Measurements from ENCODE around the gene NHERF2. TPM values are rescaled to one million over a fixed set of nuclear protein-coding genes. Genes with fewer than 3 reads are reported as not detected.
"Not testable (repeated sequence)": the region's sequence is repeated elsewhere in the genome, so short reads cannot be mapped to it uniquely, and the experiment has no call there.

NHERF2 gene
- total and polyA plus RNA-seq, 7 donors = 61.6 to 156 (median 86.8) TPM

DNA sequence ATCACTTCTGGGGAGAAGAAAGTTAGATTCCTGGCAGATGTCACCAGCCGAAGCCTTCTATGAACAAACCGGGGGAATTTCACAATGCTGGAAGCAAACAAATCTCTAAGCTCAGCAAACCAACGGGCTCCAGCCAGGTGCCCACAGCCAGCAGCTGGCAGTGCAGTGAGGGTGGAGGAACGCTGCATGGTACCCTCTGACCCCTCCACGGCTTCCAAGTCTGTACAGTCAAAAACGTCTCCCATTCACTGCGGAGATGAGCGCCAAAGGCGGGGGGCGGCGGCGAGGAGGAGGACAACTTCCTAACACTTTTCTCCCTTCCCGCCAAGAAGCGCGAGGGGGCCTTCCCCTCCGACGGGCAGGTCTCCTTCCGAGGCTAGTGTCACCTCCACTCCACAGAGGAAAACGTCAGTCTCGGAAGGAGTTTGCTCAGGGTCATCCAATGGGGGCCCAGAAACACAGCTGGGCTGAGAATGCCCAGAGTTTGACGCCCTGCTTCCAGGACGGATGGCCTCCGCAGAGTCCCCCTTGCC is 18.0 kb upstream of the NHERF2 start:
- DNase-seq (peak in 1 of 2 donors; percentile 60), ATAC-seq (no peak)
- Histone ChIP-seq H3K4me1 (peaks cover 54% of the 10 kb centered on the region), H3K9me3 (no peaks in the 10 kb centered on the region), H3K36me3 (ENCODE audit: insufficient read depth in 1 of 2, low read depth in 1 of 2) (peaks cover 0 to 13% of the 10 kb centered on the region in 2 donors), H3K27ac (peak overlapping the region; percentile 98), H3K4me3 (peak overlapping the region; percentile 98), H3K27me3 (ENCODE audit: insufficient read depth in 3 of 3, low read length in 2 of 3) (no peaks in the 10 kb centered on the region)
- TF ChIP-seq, protein P1, sequence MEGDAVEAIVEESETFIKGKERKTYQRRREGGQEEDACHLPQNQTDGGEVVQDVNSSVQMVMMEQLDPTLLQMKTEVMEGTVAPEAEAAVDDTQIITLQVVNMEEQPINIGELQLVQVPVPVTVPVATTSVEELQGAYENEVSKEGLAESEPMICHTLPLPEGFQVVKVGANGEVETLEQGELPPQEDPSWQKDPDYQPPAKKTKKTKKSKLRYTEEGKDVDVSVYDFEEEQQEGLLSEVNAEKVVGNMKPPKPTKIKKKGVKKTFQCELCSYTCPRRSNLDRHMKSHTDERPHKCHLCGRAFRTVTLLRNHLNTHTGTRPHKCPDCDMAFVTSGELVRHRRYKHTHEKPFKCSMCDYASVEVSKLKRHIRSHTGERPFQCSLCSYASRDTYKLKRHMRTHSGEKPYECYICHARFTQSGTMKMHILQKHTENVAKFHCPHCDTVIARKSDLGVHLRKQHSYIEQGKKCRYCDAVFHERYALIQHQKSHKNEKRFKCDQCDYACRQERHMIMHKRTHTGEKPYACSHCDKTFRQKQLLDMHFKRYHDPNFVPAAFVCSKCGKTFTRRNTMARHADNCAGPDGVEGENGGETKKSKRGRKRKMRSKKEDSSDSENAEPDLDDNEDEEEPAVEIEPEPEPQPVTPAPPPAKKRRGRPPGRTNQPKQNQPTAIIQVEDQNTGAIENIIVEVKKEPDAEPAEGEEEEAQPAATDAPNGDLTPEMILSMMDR (IDR thresholded peaks at IDR 0.05) = no peak
- WGBS, 3 donors = 4 to 10% (median 5%) methylated on average over 23 of the region's 23 CpGs
- intact Hi-C loops (cut with DNase I) = no loop called here

DNA sequence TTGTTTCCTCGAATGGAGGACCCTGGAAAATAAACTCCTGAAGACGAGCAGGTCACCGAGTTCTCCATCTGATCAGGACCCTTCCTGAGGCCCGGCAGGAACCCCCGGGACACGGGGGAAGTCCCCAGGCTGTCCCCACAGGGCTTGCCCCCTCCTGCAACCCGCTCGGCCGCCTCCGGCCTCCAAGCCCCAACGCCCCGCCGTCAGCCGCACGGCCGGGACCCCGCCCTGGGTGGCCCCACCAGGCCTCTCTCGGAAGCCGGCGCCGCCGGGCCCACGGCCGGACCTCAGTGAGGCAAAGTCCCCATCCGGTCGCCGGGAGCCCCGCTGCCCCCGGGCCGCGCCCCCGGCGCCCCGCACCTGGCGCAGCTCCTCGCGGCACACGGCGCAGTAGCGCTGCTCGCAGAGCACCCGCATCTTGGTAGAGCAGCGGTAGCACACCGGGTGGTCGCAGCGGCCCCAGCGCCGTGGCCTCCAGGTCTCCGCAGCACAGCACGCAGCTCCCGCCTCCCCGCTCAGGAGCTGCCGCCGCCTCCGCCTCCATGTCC is 17.5 kb upstream of the NHERF2 start:
- TF ChIP-seq, protein P1 (IDR thresholded peaks at IDR 0.05) = no peak
- DNase-seq (peak in 1 of 2 donors; percentile 58), ATAC-seq (peak; percentile 1 to 4 (median 2))
- WGBS, 3 donors = 0 to 1% (median 0%) methylated on average over 31 to 55 of the region's 55 CpGs
- Histone ChIP-seq H3K36me3 (ENCODE audit: insufficient read depth in 1 of 2, low read depth in 1 of 2) (peaks cover 0 to 13% of the 10 kb centered on the region in 2 donors), H3K4me3 (peak overlapping the region; percentile 98), H3K9me3 (no peaks in the 10 kb centered on the region), H3K27ac (peak overlapping the region; percentile 98), H3K4me1 (peaks cover 49% of the 10 kb centered on the region), H3K27me3 (ENCODE audit: insufficient read depth in 3 of 3, low read length in 2 of 3) (no peaks in the 10 kb centered on the region)
- intact Hi-C loops (cut with DNase I) = no loop called here

DNA sequence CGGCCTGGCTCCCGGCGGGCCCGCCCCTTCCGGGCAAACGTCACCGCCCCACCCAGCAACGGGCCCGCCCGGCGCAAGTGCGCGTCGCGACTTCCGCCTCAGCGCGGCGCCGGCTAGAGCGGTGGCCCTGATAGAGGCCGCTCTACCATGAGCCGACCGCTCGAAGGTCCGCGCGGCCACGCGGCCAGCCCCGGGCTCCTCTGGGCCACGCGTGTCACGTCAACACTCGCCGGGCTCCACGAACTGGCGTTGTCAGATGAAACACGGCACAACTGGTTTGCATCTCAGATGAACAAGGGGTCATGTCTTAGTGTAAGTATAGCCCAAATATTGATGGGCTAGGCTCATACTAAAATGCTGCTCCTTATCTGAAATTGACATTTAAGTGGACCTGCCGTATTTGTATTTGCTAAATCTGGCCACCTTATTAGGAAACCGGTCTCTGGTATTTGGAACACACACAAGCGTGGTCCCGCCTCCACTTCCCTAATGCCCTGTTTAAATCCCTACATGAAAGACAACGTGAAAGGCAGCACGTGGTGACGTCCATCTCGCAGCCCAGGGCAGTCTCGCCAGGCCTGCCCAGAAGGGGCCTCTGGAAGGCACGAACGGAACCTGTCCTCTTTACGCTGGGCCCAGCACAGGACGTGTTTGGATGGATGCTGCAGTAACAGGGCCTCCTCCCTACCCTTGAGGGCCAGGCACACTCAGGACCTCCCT is 16.8 kb upstream of the NHERF2 start, which contains the start of gene ZNF598:
TSS of gene ZNF598 (minus strand) at position 31 of the 720 bp plus-strand sequence.
- H3K4me3 ChIP-seq = peak within 1 kb of the TSS; percentile 98
- H3K36me3 ChIP-seq (ENCODE audit: insufficient read depth in 1 of 2, low read depth in 1 of 2) = peaks cover 0 to 13% of the 10 kb centered on the region in 2 donors
- peaks cover 42% of the 10 kb centered on the region for H3K4me1 ChIP-seq
- no peaks in the 10 kb centered on the region for H3K27me3 ChIP-seq (ENCODE audit: insufficient read depth in 3 of 3, low read length in 2 of 3)
- peak; percentile 88 to 93 for DNase-seq
- TF ChIP-seq, protein P1 (IDR thresholded peaks at IDR 0.05) = peak; percentile 5
- peak; percentile 93 to 96 (median 94) for ATAC-seq
- 1 to 2% (median 1%) methylated on average over 52 of the region's 52 CpGs for WGBS, 3 donors
- H3K27ac ChIP-seq = peak within 1 kb of the TSS; percentile 98
- no peaks in the 10 kb centered on the region for H3K9me3 ChIP-seq
- intact Hi-C loops (cut with DNase I) = no loop called here

DNA sequence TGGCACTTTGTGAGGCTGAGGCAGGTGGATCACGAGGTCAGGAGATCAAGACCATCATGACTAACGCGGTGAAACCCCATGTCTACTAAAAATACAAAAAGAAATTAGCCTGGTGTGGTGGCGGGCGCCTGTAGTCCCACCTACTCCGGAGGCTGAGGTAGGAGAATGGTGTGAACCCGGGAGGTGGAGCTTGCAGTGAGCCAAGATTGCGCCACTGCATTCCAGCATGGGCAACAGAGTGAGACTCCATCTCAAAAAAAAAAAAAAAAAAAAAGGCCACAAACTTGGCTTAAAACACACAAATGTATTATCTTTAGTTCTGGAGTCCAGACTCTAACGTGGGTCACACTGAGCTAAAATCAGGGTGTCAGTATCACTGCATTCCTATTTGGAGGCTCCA is 15.0 kb upstream of the NHERF2 start:
- Histone ChIP-seq H3K4me1 (peaks cover 28% of the 10 kb centered on the region), H3K36me3 (ENCODE audit: insufficient read depth in 1 of 2, low read depth in 1 of 2) (peaks cover 0 to 13% of the 10 kb centered on the region in 2 donors)
- H3K27ac ChIP-seq; H3K9me3 ChIP-seq; H3K27me3 ChIP-seq (ENCODE audit: insufficient read depth in 3 of 3, low read length in 2 of 3); ATAC-seq; H3K4me3 ChIP-seq; intact Hi-C loops (cut with DNase I); DNase-seq: not testable (repeated sequence)
- 87% methylated on average over 9 of the region's 9 CpGs for WGBS, 3 donors

DNA sequence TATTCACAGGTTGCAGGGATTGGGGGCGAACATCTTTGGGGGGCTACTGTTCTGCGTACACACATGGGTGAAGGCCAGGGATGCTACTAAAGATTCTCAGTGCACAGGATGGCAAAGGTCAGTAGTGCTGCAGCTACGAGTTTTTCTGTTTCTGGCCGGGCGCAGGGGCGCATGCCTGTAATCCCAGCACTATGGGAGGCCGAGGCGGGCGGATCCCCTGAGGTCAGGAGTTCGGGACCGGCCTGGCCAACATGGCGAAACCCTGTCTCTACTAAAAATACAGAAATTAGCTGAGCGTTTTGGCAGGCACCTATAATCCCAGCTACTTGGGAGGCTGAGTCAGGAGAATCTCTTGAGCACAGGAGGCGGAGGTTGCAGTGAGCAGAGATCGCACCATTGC is 13.2 kb upstream of the NHERF2 start:
- intact Hi-C loops (cut with DNase I) = no loop called here
- Histone ChIP-seq H3K9me3 (no peaks in the 10 kb centered on the region), H3K36me3 (ENCODE audit: insufficient read depth in 1 of 2, low read depth in 1 of 2) (no peaks in the 10 kb centered on the region), H3K4me3 (no peak overlapping the region), H3K4me1 (peaks cover 10% of the 10 kb centered on the region), H3K27ac (no peak overlapping the region), H3K27me3 (ENCODE audit: insufficient read depth in 3 of 3, low read length in 2 of 3) (peaks cover 0 to 2% (median 0%) of the 10 kb centered on the region in 3 donors)
- peak in 1 of 2 donors; percentile 42 for DNase-seq
- 87 to 92% (median 91%) methylated on average over 15 of the region's 15 CpGs for WGBS, 3 donors
- ATAC-seq = no peak
- TF ChIP-seq, protein P1 (IDR thresholded peaks at IDR 0.05) = no peak

Measured in psoas muscle (tissue), 8 donors.